Transverse colon (tissue), 3 donors: Measurements from ENCODE around the gene LRRC32.

Experiments
- EP300 ChIP-seq: sonication (generic); formaldehyde crosslinking; IDR thresholded peaks from one replicate; pipeline ENCODE4 v1.6.1; 2017; ENCODE audit warnings: antibody characterized with exemption, low read depth
- TF ChIP-seq, protein P1 (sequence below), 5 experiments: fragments of 200-600 bp in 3 of 5; fragments of 450-650 bp in 2 of 5; sonication (generic) in 3 of 5; IDR thresholded peaks; 1 replicate in 2 of 5; 2 replicates in 3 of 5; pipeline ENCODE4 v1.5.1; 2016 to 2017; ENCODE audit warnings: antibody characterized with exemption in 5 of 5, inconsistent platforms in 3 of 5, mild to moderate bottlenecking in 2 of 5, moderate library complexity in 1 of 5

DNA sequence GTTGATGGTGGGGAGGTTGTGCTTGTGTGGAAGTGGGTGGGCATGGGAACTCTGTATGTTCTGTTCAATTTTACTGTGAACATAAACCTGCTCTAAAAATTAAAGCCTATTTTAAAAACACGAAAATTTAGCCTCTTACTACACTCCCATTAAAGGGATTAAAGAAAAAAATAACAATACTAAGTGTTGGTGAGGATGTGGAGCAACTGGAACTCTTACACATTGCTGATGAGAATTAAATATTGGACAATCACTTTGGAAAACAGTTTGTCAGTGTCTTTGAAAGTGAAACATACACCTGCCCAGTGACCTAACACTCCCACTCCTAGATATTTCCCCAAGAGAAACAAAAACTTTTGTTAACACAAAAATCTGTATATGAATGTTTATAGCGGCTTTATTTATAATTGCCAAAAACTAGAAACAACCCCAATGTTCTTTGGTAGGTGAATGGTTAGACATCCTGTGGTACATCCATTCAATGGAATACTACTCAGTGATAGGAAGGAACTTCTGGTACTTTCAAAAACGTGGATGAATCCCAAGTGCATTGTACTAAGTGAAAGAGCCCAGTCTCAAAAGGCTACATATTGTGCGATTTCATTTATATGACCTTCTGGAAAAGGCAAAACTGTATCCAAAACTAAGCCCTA lies 23.5 kb downstream of the LRRC32 start:
- TF ChIP-seq, protein P1, sequence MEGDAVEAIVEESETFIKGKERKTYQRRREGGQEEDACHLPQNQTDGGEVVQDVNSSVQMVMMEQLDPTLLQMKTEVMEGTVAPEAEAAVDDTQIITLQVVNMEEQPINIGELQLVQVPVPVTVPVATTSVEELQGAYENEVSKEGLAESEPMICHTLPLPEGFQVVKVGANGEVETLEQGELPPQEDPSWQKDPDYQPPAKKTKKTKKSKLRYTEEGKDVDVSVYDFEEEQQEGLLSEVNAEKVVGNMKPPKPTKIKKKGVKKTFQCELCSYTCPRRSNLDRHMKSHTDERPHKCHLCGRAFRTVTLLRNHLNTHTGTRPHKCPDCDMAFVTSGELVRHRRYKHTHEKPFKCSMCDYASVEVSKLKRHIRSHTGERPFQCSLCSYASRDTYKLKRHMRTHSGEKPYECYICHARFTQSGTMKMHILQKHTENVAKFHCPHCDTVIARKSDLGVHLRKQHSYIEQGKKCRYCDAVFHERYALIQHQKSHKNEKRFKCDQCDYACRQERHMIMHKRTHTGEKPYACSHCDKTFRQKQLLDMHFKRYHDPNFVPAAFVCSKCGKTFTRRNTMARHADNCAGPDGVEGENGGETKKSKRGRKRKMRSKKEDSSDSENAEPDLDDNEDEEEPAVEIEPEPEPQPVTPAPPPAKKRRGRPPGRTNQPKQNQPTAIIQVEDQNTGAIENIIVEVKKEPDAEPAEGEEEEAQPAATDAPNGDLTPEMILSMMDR (IDR thresholded peaks at IDR 0.05), result no peak
- no peak for TF ChIP-seq EP300
